AG09319 (cell line): Measurements from ENCODE around the gene DENND6B.

ENCODE experiments used
- DNase-seq: peaks from one replicate; pipeline ENCODE4 v3.0.0-alpha.2; 2010; ENCODE audit warnings: low read depth; ENCODE audit errors: extremely low read depth
- TF ChIP-seq, protein P1 (sequence below): IDR thresholded peaks from 2 replicates; pipeline ENCODE4 v1.5.1; 2011; ENCODE audit warnings: low read depth, mild to moderate bottlenecking, inconsistent platforms, low read length, moderate library complexity

DENND6B gene

DNA sequence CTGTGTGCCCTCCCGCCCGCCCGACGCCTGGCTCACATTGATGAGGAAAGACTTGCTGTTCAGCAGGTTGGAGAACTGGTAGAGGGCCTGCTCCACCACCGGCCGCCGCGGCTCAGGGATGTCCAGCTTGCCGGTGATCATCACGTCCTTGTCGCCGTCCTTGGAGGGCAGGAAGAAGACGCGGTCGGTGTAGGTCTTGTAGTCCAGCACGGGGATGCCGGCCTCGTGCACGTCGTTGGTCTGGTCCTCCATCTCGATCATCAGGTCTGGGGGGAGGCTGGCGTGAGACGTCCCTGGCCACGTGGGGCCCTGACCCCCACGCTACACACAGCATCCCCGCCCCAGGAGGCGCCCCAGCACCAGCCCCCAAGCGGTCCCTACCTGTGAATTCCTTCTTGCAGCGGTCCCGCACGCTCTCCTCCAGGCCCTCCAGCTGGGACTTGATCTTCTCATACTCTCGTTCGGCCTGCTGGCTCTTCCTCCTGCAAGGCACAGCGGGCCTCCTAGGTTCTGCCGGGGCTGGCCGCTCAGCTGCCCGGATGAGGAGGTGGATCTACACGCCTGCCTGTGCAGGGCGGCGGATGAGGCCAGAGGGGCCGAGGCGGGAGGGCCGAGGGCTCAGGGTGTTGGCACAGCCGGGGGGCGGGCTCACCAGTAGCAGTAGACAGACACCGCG is 46.0 kb downstream of the DENND6B start:
- TF ChIP-seq, protein P1, sequence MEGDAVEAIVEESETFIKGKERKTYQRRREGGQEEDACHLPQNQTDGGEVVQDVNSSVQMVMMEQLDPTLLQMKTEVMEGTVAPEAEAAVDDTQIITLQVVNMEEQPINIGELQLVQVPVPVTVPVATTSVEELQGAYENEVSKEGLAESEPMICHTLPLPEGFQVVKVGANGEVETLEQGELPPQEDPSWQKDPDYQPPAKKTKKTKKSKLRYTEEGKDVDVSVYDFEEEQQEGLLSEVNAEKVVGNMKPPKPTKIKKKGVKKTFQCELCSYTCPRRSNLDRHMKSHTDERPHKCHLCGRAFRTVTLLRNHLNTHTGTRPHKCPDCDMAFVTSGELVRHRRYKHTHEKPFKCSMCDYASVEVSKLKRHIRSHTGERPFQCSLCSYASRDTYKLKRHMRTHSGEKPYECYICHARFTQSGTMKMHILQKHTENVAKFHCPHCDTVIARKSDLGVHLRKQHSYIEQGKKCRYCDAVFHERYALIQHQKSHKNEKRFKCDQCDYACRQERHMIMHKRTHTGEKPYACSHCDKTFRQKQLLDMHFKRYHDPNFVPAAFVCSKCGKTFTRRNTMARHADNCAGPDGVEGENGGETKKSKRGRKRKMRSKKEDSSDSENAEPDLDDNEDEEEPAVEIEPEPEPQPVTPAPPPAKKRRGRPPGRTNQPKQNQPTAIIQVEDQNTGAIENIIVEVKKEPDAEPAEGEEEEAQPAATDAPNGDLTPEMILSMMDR: no peak
- DNase-seq: no peak

DNA sequence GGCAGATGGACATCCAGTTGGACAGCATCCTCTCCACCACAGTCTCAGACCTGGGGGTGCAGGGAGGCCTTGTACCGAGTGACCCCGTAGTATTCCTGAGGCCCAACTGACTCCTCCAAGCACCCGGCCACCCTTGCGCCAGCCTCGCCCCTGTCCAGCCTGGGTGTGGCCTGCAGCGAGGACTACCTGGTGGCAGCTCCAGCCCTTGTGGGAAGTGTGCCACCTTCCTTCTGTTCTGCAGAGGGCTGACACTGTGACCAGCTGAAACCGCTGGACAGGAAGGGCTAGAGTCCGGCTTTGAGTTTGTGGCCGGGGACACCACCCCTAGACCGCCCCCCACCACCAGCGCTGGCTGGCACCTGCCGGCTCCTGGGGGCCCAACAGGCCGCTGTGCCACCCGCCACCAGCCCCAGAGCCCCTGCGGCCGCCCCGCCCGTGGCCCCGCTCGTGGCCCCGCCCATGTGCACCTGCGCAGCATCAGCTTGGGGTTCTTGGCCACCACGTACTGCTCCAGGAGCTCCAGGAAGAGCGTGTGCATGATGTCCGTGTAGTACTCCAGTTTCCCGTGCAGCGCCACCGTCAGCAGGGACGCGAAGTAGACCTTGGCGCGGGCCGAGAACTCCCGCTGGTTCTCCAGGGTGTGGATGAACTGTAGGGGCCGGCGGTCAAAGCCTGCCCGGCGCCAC is 46.6 kb downstream of the DENND6B start:
- TF ChIP-seq, protein P1: no peak
- DNase-seq: no peak

DNA sequence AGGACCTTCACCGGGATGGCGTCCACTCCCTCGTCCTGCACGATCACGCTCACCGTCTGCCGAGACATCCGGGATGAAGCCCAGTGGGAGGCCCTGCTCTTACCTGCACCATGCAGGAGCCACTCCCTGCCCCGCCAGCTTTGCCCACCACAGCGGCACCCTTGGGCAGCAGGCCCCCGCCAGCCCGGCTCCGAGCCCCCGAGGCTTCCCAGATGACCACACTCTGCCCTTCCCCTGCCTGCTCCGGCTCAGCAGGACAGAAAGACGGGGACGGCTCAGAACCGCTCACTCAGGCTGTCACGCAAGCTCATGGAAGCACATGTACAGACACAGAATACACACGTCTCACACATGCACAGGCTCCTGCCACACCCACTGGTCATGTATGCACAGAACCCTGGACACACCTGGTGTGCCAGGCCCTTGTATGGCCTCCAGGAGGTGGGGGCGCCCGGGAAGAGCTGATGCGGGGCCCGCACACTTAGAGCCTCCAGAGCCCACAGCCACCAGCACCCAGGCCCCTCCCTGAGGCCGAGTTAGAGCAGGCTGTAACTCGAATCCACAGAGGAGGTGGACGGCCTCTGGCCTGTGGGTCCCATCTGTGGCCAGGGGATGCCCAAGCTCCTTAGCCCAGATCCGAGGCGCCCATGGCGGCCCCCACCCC is 47.7 kb downstream of the DENND6B start:
- TF ChIP-seq, protein P1: no peak
- DNase-seq: no peak

DNA sequence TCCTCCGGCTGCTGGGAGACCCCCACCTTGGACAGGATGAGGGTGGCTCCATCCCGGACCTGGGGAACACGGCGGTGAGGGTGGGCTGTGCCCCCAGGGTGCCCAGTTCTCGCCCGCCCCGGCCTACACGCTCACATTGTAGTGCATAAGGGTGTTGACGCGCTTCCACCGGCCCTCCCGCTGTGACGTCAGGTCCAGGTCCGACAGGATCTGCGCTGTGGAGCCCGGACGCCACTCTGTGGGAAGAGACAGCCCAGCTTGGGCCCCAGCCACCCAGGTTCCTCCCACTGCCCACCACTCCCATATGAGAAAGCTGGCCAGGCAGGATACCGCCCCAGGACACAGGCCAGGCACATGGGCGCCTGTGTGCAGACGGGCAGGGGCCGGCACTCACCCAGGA is 48.4 kb downstream of the DENND6B start:
- DNase-seq: no peak
- TF ChIP-seq, protein P1: no peak

DNA sequence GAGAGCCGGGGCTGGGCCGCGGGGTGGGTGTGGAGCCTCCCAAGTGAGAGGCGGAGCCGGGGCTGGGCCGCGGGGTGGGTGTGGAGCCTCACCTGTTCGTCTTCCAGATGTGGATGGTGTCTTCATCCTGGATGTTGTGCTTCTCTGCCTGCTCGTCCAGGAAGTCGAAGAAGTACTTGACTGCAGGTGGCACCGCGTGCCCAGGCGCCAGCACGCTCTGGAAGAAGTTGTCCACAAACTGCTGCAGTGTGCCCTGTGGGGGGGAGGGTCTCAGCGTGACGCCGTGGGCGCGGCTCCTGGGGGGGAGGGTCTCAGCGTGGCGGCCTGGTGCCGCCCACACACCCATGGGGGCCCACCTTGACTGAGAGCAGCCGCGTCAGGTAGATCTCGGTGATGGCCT is 49.1 kb downstream of the DENND6B start:
- DNase-seq: no peak
- TF ChIP-seq, protein P1: no peak

DNA sequence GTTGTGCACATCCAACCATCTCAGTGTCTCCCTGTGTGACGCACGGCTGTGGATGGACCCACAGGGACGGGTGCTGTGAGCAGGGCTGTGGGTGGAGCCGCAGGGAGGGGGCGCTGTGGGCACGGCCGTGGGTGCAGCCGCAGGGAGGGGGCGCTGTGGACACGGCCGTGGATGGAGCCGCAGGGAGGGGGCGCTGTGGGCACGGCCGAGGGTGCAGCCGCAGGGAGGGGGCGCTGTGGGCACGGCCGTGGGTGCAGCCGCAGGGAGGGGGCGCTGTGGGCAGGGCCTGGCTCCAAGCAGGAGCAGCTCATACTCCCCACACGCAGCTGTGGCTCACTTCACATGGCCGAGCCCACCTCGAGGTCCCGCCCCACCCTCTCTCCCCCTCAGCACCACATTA is 50.7 kb downstream of the DENND6B start:
- no peak for DNase-seq
- TF ChIP-seq, protein P1: peak; percentile 39
